HCT116 (cell line): ENCODE measurements around the gene NBDY. TPM values are rescaled to one million over a fixed set of nuclear protein-coding genes. Genes with fewer than 3 reads are reported as not detected.
"Not testable (repeated sequence)": the region's sequence is repeated elsewhere in the genome, so short reads cannot be mapped to it uniquely, and the experiment has no call there.

ENCODE experiments used
- ATAC-seq: fragments of 200-7000 bp; cut with Tn5 transposase; 2 replicates; pipeline ENCODE4 v1.9.1; 2020; ENCODE audit warnings: mild to moderate bottlenecking, moderate library complexity
- BruUV-seq: library from RNA; stranded (reverse); fragments of 400-500 nt; replicated peaks from 2 replicates; lab custom pipeline; 2021; lab: Mats Ljungman, UMichigan
- CTCF ChIA-PET: fragments of 300-600 bp; sonication (Branson Sonifier 250); formaldehyde crosslinking; loops from one replicate; lab custom pipeline; 2021; ENCODE audit warnings: antibody characterized with exemption; lab: Charles Lee
- POLR2A ChIA-PET: fragments of 300-600, 350-600 bp; sonication (Branson Sonifier 250); formaldehyde crosslinking; loops from one replicate; lab custom pipeline; 2021; ENCODE audit warnings: antibody characterized with exemption; lab: Charles Lee
- RAD21 ChIA-PET, 2 experiments: fragments of 300-600 bp; sonication (Branson Sonifier 250); formaldehyde crosslinking; loops; one replicate each; lab custom pipeline; 2023; ENCODE audit warnings: low total read pairs in 2 of 2; ENCODE audit not compliant: uncharacterized antibody in 2 of 2, unreplicated experiment in 2 of 2, low non-redundant PET in 1 of 2; lab: Charles Lee
- DNase-seq: peaks from one replicate; pipeline ENCODE4 v3.0.0-alpha.2; 2010; ENCODE audit warnings: low read depth, low spot score
- H2AFZ ChIP-seq: fragments of 200-600 bp; shearing (Covaris generic), sonication (generic); 2 replicates; pipeline ENCODE4 v1.6.1; 2017; ENCODE audit warnings: low read depth, mixed run types, mixed read lengths, antibody characterized with exemption, low read length; ENCODE audit not compliant: poor library complexity, severe bottlenecking
- H3K27ac ChIP-seq: 2 replicates; pipeline ENCODE4 v1.5.1; 2012; ENCODE audit warnings: low read depth, low read length
- H3K27me3 ChIP-seq: fragments of 200-600 bp; sonication (generic); 2 replicates; pipeline ENCODE4 v1.6.1; 2016; ENCODE audit warnings: mixed run types, low read length, mixed read lengths; ENCODE audit not compliant: insufficient read depth
- H3K36me3 ChIP-seq, 2 experiments: fragments of 200-500 bp in 1 of 2; fragments of 200-600 bp in 1 of 2; sonication (Bioruptor generic) in 1 of 2; sonication (generic) in 1 of 2; 2 replicates each; pipeline versions ENCODE4 v1.5.1 to v1.6.1; 2014 to 2016; ENCODE audit warnings: low read length in 2 of 2, inconsistent platforms in 1 of 2, mixed read lengths in 1 of 2, mixed run types in 1 of 2; ENCODE audit not compliant: insufficient read depth in 2 of 2, control insufficient read depth in 1 of 2
- H3K4me1 ChIP-seq, 2 experiments: fragments of 200-600 bp in 1 of 2; sonication (generic) in 1 of 2; 2 replicates each; pipeline versions ENCODE4 v1.5.1 to v1.6.1; 2012 to 2017; ENCODE audit warnings: low read length in 2 of 2, inconsistent platforms in 1 of 2, mild to moderate bottlenecking in 1 of 2, mixed read lengths in 1 of 2, mixed run types in 1 of 2, moderate library complexity in 1 of 2; ENCODE audit not compliant: insufficient read depth in 2 of 2, control insufficient read depth in 1 of 2
- H3K4me2 ChIP-seq: fragments of 200-600 bp; sonication (generic); 2 replicates; pipeline ENCODE4 v1.6.1; 2017; ENCODE audit warnings: mixed run types, low read length, mixed read lengths
- H3K4me3 ChIP-seq, 2 experiments: fragments of 200-600 bp in 1 of 2; sonication (generic) in 1 of 2; replicated peaks in 1 of 2; 2 replicates each; pipeline ENCODE4 v1.5.1; 2011 to 2016; ENCODE audit warnings: low read length in 2 of 2, control low read depth in 1 of 2, low read depth in 1 of 2, mild to moderate bottlenecking in 1 of 2, mixed read lengths in 1 of 2, mixed run types in 1 of 2
- H3K79me2 ChIP-seq: fragments of 200-600 bp; sonication (generic); 2 replicates; pipeline ENCODE4 v1.6.1; 2017; ENCODE audit warnings: mild to moderate bottlenecking, mixed run types, low read length, moderate library complexity, mixed read lengths; ENCODE audit not compliant: insufficient read depth
- H3K9ac ChIP-seq: fragments of 200-600 bp; sonication (generic); 2 replicates; pipeline ENCODE4 v1.6.1; 2016; ENCODE audit warnings: low read length, mixed read lengths
- H3K9me2 ChIP-seq: fragments of 200-600 bp; sonication (generic), shearing (Covaris generic); 2 replicates; pipeline ENCODE4 v1.6.1; 2017; ENCODE audit warnings: mixed run types, mild to moderate bottlenecking, moderate library complexity; ENCODE audit not compliant: insufficient read depth
- H3K9me3 ChIP-seq, 2 experiments: fragments of 200-500 bp in 1 of 2; fragments of 200-600 bp in 1 of 2; sonication (Bioruptor generic) in 1 of 2; sonication (generic) in 1 of 2; 2 replicates each; pipeline ENCODE4 v1.6.1; 2014 to 2017; ENCODE audit warnings: low read length in 2 of 2, mixed read lengths in 2 of 2, inconsistent platforms in 1 of 2, low read depth in 1 of 2, mild to moderate bottlenecking in 1 of 2, mixed run types in 1 of 2, moderate library complexity in 1 of 2; ENCODE audit not compliant: control insufficient read depth in 1 of 2, insufficient read depth in 1 of 2
- H4K20me1 ChIP-seq: fragments of 200-600 bp; sonication (generic), shearing (Covaris generic); 2 replicates; pipeline ENCODE4 v1.6.1; 2017; ENCODE audit warnings: mixed run types, mild to moderate bottlenecking, moderate library complexity; ENCODE audit not compliant: insufficient read depth
- intact Hi-C: fragments of 100-400 bp; cut with micrococcal nuclease; formaldehyde crosslinking; loops from 2 replicates; pipeline ENCODE4 v1.10.0; 2022
- total RNA-seq: library from RNA; stranded (reverse); gene quantifications from one replicate; pipeline ENCODE4 v1.2.1, GENCODE V29; 2021; ENCODE audit not compliant: unreplicated experiment

Gene NBDY
- total RNA-seq, 1 experiment from 2014 or later = 65.6 TPM

DNA sequence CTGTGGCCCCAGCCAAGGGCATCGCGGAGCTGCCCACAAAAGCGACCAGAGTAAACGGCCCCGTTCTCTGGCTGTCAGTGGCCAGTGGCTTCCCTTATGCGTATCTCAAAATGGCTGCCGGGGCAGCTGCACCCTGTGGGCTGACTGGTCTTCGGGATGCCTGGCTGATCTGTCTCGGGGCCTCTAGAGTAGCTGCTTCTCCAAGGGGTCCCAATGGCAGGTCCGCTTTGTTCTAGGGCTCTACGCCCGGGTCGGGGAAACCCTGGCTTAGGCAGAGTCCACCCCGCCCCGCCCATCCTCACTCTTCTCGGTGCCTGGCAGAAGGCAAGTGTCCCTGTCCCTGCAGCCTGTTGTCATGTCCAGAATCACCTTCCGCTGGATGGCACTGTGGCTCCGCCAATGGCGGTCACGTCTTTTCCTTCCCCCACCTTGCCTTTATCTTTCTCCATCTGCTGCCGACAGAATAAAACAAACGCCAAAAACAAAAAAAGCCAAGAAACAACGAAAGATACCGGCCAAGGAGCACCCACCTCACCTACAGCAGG, 50.0 kb downstream of the NBDY start:
- ATAC-seq, H3K36me3 ChIP-seq, H3K9ac ChIP-seq, H3K9me2 ChIP-seq, H3K27ac ChIP-seq, intact Hi-C loops, H3K9me3 ChIP-seq, CTCF ChIA-PET, RAD21 ChIA-PET, DNase-seq, H3K79me2 ChIP-seq, H3K4me3 ChIP-seq, H3K4me1 ChIP-seq, H3K4me2 ChIP-seq, BruUV-seq, H3K27me3 ChIP-seq, POLR2A ChIA-PET, H2AFZ ChIP-seq, H4K20me1 ChIP-seq: not testable (repeated sequence)

DNA sequence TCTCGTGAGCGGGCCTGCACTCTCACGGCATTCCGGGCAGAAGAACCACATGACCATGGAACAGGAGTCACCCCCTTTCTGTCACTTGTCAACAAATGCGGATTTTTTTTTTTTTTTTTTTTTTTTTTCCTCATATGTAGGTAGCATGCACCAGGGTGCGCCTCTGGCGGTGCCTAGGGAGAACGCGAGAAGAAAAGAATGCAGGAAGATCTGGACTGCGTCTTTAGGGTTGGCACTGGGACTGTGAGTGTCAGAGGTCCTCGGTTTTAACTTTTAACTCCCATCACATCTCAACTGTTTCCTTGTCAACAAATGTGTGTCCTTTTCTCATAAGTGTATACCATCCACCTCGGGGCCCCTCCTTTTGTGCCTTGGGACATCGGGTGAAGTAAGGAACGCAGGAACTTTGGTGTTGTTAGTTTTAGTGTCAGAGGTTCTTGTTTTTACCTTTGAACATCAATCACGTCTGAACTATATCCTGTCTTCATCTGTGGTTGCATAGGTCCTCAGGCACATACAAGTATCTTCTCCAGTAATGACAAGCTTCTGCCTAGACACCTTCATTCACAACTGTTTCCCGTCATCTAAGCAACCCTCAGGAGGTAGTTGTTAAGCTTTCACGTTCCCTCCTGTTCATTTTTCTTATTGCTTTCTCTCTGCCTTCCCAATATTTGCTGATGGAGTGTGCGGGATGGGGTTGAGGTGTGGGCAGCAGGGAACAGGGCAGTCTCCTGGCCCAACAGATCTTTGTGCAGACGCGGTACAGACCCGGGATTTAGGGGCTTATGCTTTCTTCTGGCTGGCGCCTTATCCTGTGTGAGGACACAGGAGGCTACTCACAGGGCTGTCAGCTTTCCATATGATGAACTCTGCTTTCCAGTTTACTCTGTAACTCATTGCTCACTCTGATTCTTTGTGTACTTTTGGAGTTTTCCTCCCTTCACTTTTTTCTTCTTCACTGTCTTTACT, 51.9 kb downstream of the NBDY start:
- H3K9me2 ChIP-seq, POLR2A ChIA-PET, H4K20me1 ChIP-seq, RAD21 ChIA-PET, H3K36me3 ChIP-seq, BruUV-seq, H3K27me3 ChIP-seq, H3K4me1 ChIP-seq, H3K27ac ChIP-seq, intact Hi-C loops, H3K4me3 ChIP-seq, H3K79me2 ChIP-seq, H3K9ac ChIP-seq, H3K4me2 ChIP-seq, H2AFZ ChIP-seq, ATAC-seq, H3K9me3 ChIP-seq, DNase-seq, CTCF ChIA-PET: not testable (repeated sequence)
